NB4 (cell line): Measurements from ENCODE around the gene IFNLR1.

Experiments used
- DNase-seq: peaks from one replicate; pipeline ENCODE4 v3.0.0; 2010; ENCODE audit warnings: low read depth
- H3K4me3 ChIP-seq: one replicate; pipeline ENCODE4 v1.5.1; 2011; ENCODE audit warnings: mild to moderate bottlenecking, low read depth, low read length, moderate library complexity
- CTCF ChIP-seq: IDR thresholded peaks from one replicate; pipeline ENCODE4 v1.5.1; 2012; ENCODE audit warnings: low read depth, low read length
- MAX ChIP-seq: IDR thresholded peaks from 2 replicates; pipeline ENCODE4 v1.6.1; 2011; ENCODE audit warnings: low read depth, low read length
- MYC ChIP-seq: IDR thresholded peaks from 2 replicates; pipeline ENCODE4 v1.6.1; 2011; ENCODE audit warnings: low read depth, low read length
- POLR2A ChIP-seq: IDR thresholded peaks from 2 replicates; pipeline ENCODE4 v1.6.1; 2011; ENCODE audit warnings: mild to moderate bottlenecking; ENCODE audit not compliant: insufficient read length; ENCODE audit errors: extremely low read depth

IFNLR1 gene

GRCh38 chr1:24179251-24179840, 7.7 kb downstream of the IFNLR1 start:
- no peak for TF ChIP-seq CTCF
- TF ChIP-seq POLR2A: no peak
- TF ChIP-seq MAX: no peak
- no peak for TF ChIP-seq MYC
- no peak for DNase-seq
- no peak overlapping the region for H3K4me3 ChIP-seq

GRCh38 chr1:24178407-24178806, 8.7 kb downstream of the IFNLR1 start:
- TF ChIP-seq MYC (no peak), MAX (no peak), CTCF (no peak), POLR2A (no peak)
- H3K4me3 ChIP-seq: no peak overlapping the region
- peak; percentile 33 for DNase-seq

- TF ChIP-seq MYC: no peak
- TF ChIP-seq POLR2A: no peak
- TF ChIP-seq MAX: no peak
- TF ChIP-seq CTCF: no peak
- no peak for DNase-seq
- no peak overlapping the region for H3K4me3 ChIP-seq
Measured at GRCh38 chr1:24177161-24177560, 9.9 kb downstream of the IFNLR1 start.

- no peak overlapping the region for H3K4me3 ChIP-seq
- no peak for DNase-seq
Measured at GRCh38 chr1:24175033-24175755, 11.9 kb downstream of the IFNLR1 start.

More at GRCh38 chr1:24175033-24175755, 11.9 kb downstream of the IFNLR1 start:
- TF ChIP-seq MAX: no peak
- TF ChIP-seq CTCF: no peak
- no peak for TF ChIP-seq MYC
- no peak for TF ChIP-seq POLR2A
